Stimulated activated CD4-positive, alpha-beta T cell treated with anti-CD3 and anti-CD28 coated beads, Interleukin-2, amount 100 ng/mL, for 48 hours (primary cell): Measurements from ENCODE around the gene CR1.
A peak's percentile ranks its signal among the peaks of the same experiment; 100 is the strongest.
"Not testable (repeated sequence)": the region's sequence is repeated elsewhere in the genome, so short reads cannot be mapped to it uniquely, and the experiment has no call there.

ENCODE experiments used
- DNase-seq, 2 donors: peaks; one replicate each; pipeline ENCODE4 v3.0.0-alpha.2; 2020

CR1 gene

GRCh38 chr1:207495801-207496792 is at the start of gene CR1:
Gene CR1, plus strand, starts transcription at chr1:207496157. Its CDS starts 111 bp downstream, at chr1:207496268.
- DNase-seq, result peak in 1 of 2 donors; percentile 16

GRCh38 chr1:207453710-207454045 is 42.3 kb upstream of the CR1 start:
- DNase-seq, result no peak

GRCh38 chr1:207454046-207454964 is 41.7 kb upstream of the CR1 start, which contains the start of gene CR2:
Gene CR2, plus strand, starts transcription at chr1:207454328. Its CDS starts 91 bp downstream, at chr1:207454419.
- DNase-seq, result peak; percentile 42 to 45

- DNase-seq, result no peak
Observed at GRCh38 chr1:207455183-207455754, 40.7 kb upstream of the CR1 start.

- no peak for DNase-seq
Observed at GRCh38 chr1:207458414-207458813, 37.5 kb upstream of the CR1 start.

- DNase-seq, result no peak
Observed at GRCh38 chr1:207459008-207459407, 36.9 kb upstream of the CR1 start.

GRCh38 chr1:207461649-207462048 is 34.3 kb upstream of the CR1 start:
- DNase-seq, result no peak

GRCh38 chr1:207462535-207462934 is 33.4 kb upstream of the CR1 start:
- DNase-seq, result no peak

GRCh38 chr1:207463021-207463420 is 32.9 kb upstream of the CR1 start:
- DNase-seq, result no peak

GRCh38 chr1:207463571-207463970 is 32.4 kb upstream of the CR1 start:
- no peak for DNase-seq

GRCh38 chr1:207470927-207471326 is 25.0 kb upstream of the CR1 start:
- DNase-seq, result no peak

- DNase-seq, result no peak
Observed at GRCh38 chr1:207474210-207474609, 21.7 kb upstream of the CR1 start.

GRCh38 chr1:207486198-207486597 is 9.8 kb upstream of the CR1 start:
- DNase-seq, result no peak

- DNase-seq, result no peak
Observed at GRCh38 chr1:207487636-207488035, 8.3 kb upstream of the CR1 start.

- no peak for DNase-seq
Observed at GRCh38 chr1:207493212-207493611, 2.7 kb upstream of the CR1 start.

GRCh38 chr1:207494171-207494570 is 1.8 kb upstream of the CR1 start:
- DNase-seq, result no peak

- not testable (repeated sequence) for DNase-seq
Observed at GRCh38 chr1:207495281-207495680, 676 bp upstream of the CR1 start.

GRCh38 chr1:207497941-207498340 is 2.0 kb downstream of the CR1 start:
- no peak for DNase-seq

- peak; percentile 53 to 58 for DNase-seq
Observed at GRCh38 chr1:207499573-207499972, 3.6 kb downstream of the CR1 start.

- DNase-seq, result no peak
Observed at GRCh38 chr1:207500306-207500705, 4.3 kb downstream of the CR1 start.

GRCh38 chr1:207501071-207501470 is 5.1 kb downstream of the CR1 start:
- DNase-seq, result no peak

GRCh38 chr1:207502726-207503125 is 6.8 kb downstream of the CR1 start:
- no peak for DNase-seq

- no peak for DNase-seq
Observed at GRCh38 chr1:207503950-207504349, 8.0 kb downstream of the CR1 start.
